Measurements from ENCODE around the gene ALPI. TPM values are rescaled to one million over a fixed set of nuclear protein-coding genes. Genes with fewer than 3 reads are reported as not detected.

ALPI gene
- total RNA-seq, 4 donors from 2014 or later, result not detected

- TF ChIP-seq CTCF (IDR thresholded peaks at IDR 0.05), result no peak
- no peak for ATAC-seq (ENCODE audit: low FRiP score)
- DNase-seq (ENCODE audit: low spot score), result no peak
Observed at GRCh38 chr2:232497348-232497747, 41.4 kb downstream of the ALPI start.

- ATAC-seq (ENCODE audit: low FRiP score) (no peak), DNase-seq (ENCODE audit: low spot score) (no peak)
- TF ChIP-seq CTCF (IDR thresholded peaks at IDR 0.05), result no peak
Observed at GRCh38 chr2:232498452-232498851, 42.5 kb downstream of the ALPI start.

- ATAC-seq (ENCODE audit: low FRiP score) (no peak), DNase-seq (ENCODE audit: low spot score) (no peak)
- no peak for TF ChIP-seq CTCF (IDR thresholded peaks at IDR 0.05)
Observed at GRCh38 chr2:232501331-232501771, 45.4 kb downstream of the ALPI start.

GRCh38 chr2:232501794-232502390 lies 45.9 kb downstream of the ALPI start:
- DNase-seq (ENCODE audit: low spot score) (no peak), ATAC-seq (ENCODE audit: low FRiP score) (no peak)
- no peak for TF ChIP-seq CTCF (IDR thresholded peaks at IDR 0.05)

GRCh38 chr2:232502511-232502910 lies 46.6 kb downstream of the ALPI start:
- no peak for ATAC-seq (ENCODE audit: low FRiP score)
- DNase-seq (ENCODE audit: low spot score), result no peak
- no peak for TF ChIP-seq CTCF (IDR thresholded peaks at IDR 0.05)

- ATAC-seq (ENCODE audit: low FRiP score) (peak; percentile 72), DNase-seq (ENCODE audit: low spot score) (no peak)
- no peak for TF ChIP-seq CTCF (IDR thresholded peaks at IDR 0.05)
Observed at GRCh38 chr2:232502911-232503808, 47.2 kb downstream of the ALPI start.
